HepG2 (cell line): ENCODE measurements around the gene ANKS1A. TPM values are rescaled to one million over a fixed set of nuclear protein-coding genes. Genes with fewer than 3 reads are reported as not detected.

Source experiments
- ATAC-seq: fragments of 200-7000 bp; cut with Tn5 transposase; 3 replicates; pipeline ENCODE4 v1.9.1; 2020; ENCODE audit warnings: mild to moderate bottlenecking, moderate library complexity
- BruUV-seq: library from RNA; stranded (reverse); fragments of 400-500 nt; replicated peaks from 2 replicates; lab custom pipeline; 2021; lab: Mats Ljungman, UMichigan
- CTCF ChIA-PET: fragments of 300-600 bp; formaldehyde crosslinking; extraction: SDS; loops from one replicate; lab custom pipeline; 2021; ENCODE audit warnings: low total read pairs, inconsistent platforms, low intra/inter-chr PET ratio; lab: Yijun Ruan, JAX
- POLR2A ChIA-PET: fragments of 350-600 bp; sonication (Branson Sonifier 250); formaldehyde crosslinking; loops from one replicate; lab custom pipeline; 2020; ENCODE audit warnings: antibody characterized with exemption, inconsistent platforms; lab: Yijun Ruan, JAX
- DNase-seq: peaks from one replicate; pipeline ENCODE4 v3.0.0-alpha.2; 2015; ENCODE audit warnings: low spot score
- FAIRE-seq: peaks from 3 replicates; lab custom pipeline; 2011; peaks lifted over from hg19 to GRCh38; lab: Jason Lieb, UNC
- H2AFZ ChIP-seq: one replicate; pipeline ENCODE4 v1.6.1; 2011; ENCODE audit warnings: low read length, inconsistent platforms
- H3K27ac ChIP-seq: fragments of 300-600 bp; 3 replicates; pipeline ENCODE4 v1.8.0; 2011; ENCODE audit warnings: mixed run types, mild to moderate bottlenecking, mixed read lengths, low read length, inconsistent platforms; ENCODE audit not compliant: insufficient read depth; ENCODE audit errors: extremely low read length
- H3K27me3 ChIP-seq, 2 experiments: fragments of 200-600 bp in 1 of 2; 2 replicates in 1 of 2; 3 replicates in 1 of 2; pipeline versions ENCODE4 v1.6.0 to v1.8.0; 2011; ENCODE audit warnings: low read length in 2 of 2, mild to moderate bottlenecking in 2 of 2, moderate library complexity in 2 of 2, inconsistent platforms in 1 of 2; ENCODE audit not compliant: insufficient read depth in 2 of 2, control insufficient read depth in 1 of 2
- H3K36me3 ChIP-seq, 2 experiments: fragments of 200-600 bp in 1 of 2; replicated peaks in 1 of 2; 2 replicates in 1 of 2; 3 replicates in 1 of 2; pipeline versions ENCODE4 v1.5.1 to v1.8.0; 2011; ENCODE audit warnings: low read length in 2 of 2, inconsistent platforms in 1 of 2; ENCODE audit not compliant: insufficient read depth in 2 of 2, control insufficient read depth in 1 of 2
- H3K4me1 ChIP-seq: 2 replicates; pipeline ENCODE4 v1.5.1; 2012; ENCODE audit warnings: low read length, inconsistent platforms; ENCODE audit not compliant: insufficient read depth
- H3K4me2 ChIP-seq: 2 replicates; pipeline ENCODE4 v1.6.0; 2011; ENCODE audit warnings: low read depth, low read length, inconsistent platforms
- H3K4me3 ChIP-seq, 3 experiments: fragments of 200-600 bp in 1 of 3; sonication (generic), shearing (Covaris generic) in 1 of 3; replicated peaks in 1 of 3; 2 replicates each; pipeline ENCODE4 v1.5.1; 2011 to 2016; ENCODE audit warnings: low read length in 3 of 3, inconsistent platforms in 2 of 3, low read depth in 2 of 3, mild to moderate bottlenecking in 2 of 3, control low read depth in 1 of 3, mixed read lengths in 1 of 3; ENCODE audit not compliant: insufficient read depth in 1 of 3
- H3K79me2 ChIP-seq: one replicate; pipeline ENCODE4 v1.6.1; 2011; ENCODE audit warnings: low read length, inconsistent platforms; ENCODE audit not compliant: insufficient read depth
- H3K9ac ChIP-seq: 2 replicates; pipeline ENCODE4 v1.6.0; 2011; ENCODE audit warnings: mild to moderate bottlenecking, low read depth, low read length, inconsistent platforms; ENCODE audit not compliant: insufficient read depth
- H3K9me3 ChIP-seq: 2 replicates; pipeline ENCODE4 v1.5.1; 2012; ENCODE audit warnings: mild to moderate bottlenecking, low read length
- H4K20me1 ChIP-seq: 2 replicates; pipeline ENCODE4 v1.6.0; 2011; ENCODE audit warnings: inconsistent platforms, mild to moderate bottlenecking, low read length, moderate library complexity; ENCODE audit not compliant: insufficient read depth
- ARID3A ChIP-seq: IDR thresholded peaks from 2 replicates; pipeline ENCODE4 v1.6.1; 2012; ENCODE audit warnings: low read depth, low read length, improper control_type of control experiment
- ARID4A ChIP-seq: sonication (generic); formaldehyde crosslinking; IDR thresholded peaks from 2 replicates; pipeline ENCODE4 v1.5.0; 2020; ENCODE audit warnings: mild to moderate bottlenecking, missing genetic modification reagents, borderline replicate concordance
- ELF4 ChIP-seq: sonication (generic); formaldehyde crosslinking; IDR thresholded peaks from 2 replicates; pipeline ENCODE4 v1.5.0; 2020; ENCODE audit warnings: missing genetic modification reagents, mild to moderate bottlenecking, moderate library complexity, borderline replicate concordance
- POLR2A ChIP-seq, 2 experiments: IDR thresholded peaks; 2 replicates each; pipeline ENCODE4 v1.6.1; 2011; ENCODE audit warnings: low read depth in 2 of 2, low read length in 2 of 2, mild to moderate bottlenecking in 1 of 2, moderate library complexity in 1 of 2; ENCODE audit not compliant: insufficient read depth in 1 of 2
- WGBS: methylation state at CpG from one replicate; pipeline ENCODE4 v1.1.6; 2017; ENCODE audit warnings: low lambda C conversion rate; 5-methylcytosine and 5-hydroxymethylcytosine counted together
- in situ Hi-C: cut with HindIII; loops from 2 replicates; pipeline ENCODE4 v1.10.0; 2017; ENCODE audit warnings: low pct_unique_long_range_greater_than_20kb; ENCODE audit not compliant: extremely low pct_ligation_motif_present
- intact Hi-C: fragments of 100-400 bp; cut with micrococcal nuclease; formaldehyde crosslinking; loops from one replicate; pipeline ENCODE4 v1.10.0; 2022; ENCODE audit not compliant: unreplicated experiment
- polyA plus RNA-seq, 8 experiments: library from polyadenylated mRNA; depleted of rRNA in 3 of 8; stranded (reverse) in 7 of 8; unstranded in 1 of 8; fragments of >200 nt; fragmentation: Illumina TruSeq in 4 of 8; extraction: Trizol in 4 of 8; gene quantifications; 2 replicates each; pipeline versions ENCODE4 v1.2.1 to v1.2.3, GENCODE V29; 2011 to 2016; ENCODE audit warnings: low read depth in 4 of 8, missing spikeins in 1 of 8, mixed read lengths in 1 of 8; ENCODE audit not compliant: insufficient read depth in 1 of 8
- total RNA-seq, 5 experiments: library from RNA; depleted of rRNA; stranded (reverse); fragments of >200 nt; fragmentation: Illumina TruSeq; extraction: Trizol; gene quantifications; 2 replicates each; pipeline ENCODE4 v1.2.3, GENCODE V29; 2016; ENCODE audit warnings: low read depth in 1 of 5

ANKS1A gene
- total and polyA plus RNA-seq, 2 of the 13 experiments (the other 11 are each of a cell fraction or from before 2014, with no cell fraction given), result 7.2 to 15.1 TPM

- H4K20me1 ChIP-seq, result no peaks in the 10 kb centered on the region
- ChIA-PET POLR2A (no interaction called here), CTCF (no interaction called here)
- no peaks in the 10 kb centered on the region for H3K9me3 ChIP-seq
- no peak overlapping the region for H3K9ac ChIP-seq
- H3K4me1 ChIP-seq, result no peaks in the 10 kb centered on the region
- intact Hi-C loops, result no loop called here
- no peak for FAIRE-seq
- ATAC-seq, result no peak
- H2AFZ ChIP-seq, result no peak overlapping the region
- no peak for DNase-seq
- no peak overlapping the region for H3K27ac ChIP-seq
- in situ Hi-C loops, result no loop called here
- H3K4me2 ChIP-seq, result no peak overlapping the region
- no TSS peak for BruUV-seq
- no peaks in the 10 kb centered on the region for H3K79me2 ChIP-seq
- 0 out of 2 replicates have a peak, but pooled peaks have one; percentile 15 for TF ChIP-seq ARID4A (CRISPR knock-in tag)
- TF ChIP-seq POLR2A (IDR thresholded peaks at IDR 0.05; ENCODE audit: insufficient read depth in 1 of 2, low read depth in 2 of 2, low read length in 2 of 2), result no peak
- TF ChIP-seq ELF4 (CRISPR knock-in tag), result no peak
- no peak for TF ChIP-seq ARID3A
- peaks cover 25 to 38% of the 10 kb centered on the region in 2 experiments for H3K36me3 ChIP-seq
- 92% methylated on average over 15 of the region's 19 CpGs for WGBS
- no peak overlapping the region for H3K4me3 ChIP-seq
- H3K27me3 ChIP-seq, result no peaks in the 10 kb centered on the region
Measured at GRCh38 chr6:35082046-35082732, 193.1 kb downstream of the ANKS1A start.
